NCI-H1930 (cell line): Measurements from ENCODE around the gene CES3.
"Not testable (repeated sequence)": the region's sequence is repeated elsewhere in the genome, so short reads cannot be mapped to it uniquely, and the experiment has no call there.

Experiments used
- DNase-seq, 2 experiments: peaks; one replicate each; lab custom pipeline; 2025; lab: John Stamatoyannopoulos, UW

CES3 gene

DNA sequence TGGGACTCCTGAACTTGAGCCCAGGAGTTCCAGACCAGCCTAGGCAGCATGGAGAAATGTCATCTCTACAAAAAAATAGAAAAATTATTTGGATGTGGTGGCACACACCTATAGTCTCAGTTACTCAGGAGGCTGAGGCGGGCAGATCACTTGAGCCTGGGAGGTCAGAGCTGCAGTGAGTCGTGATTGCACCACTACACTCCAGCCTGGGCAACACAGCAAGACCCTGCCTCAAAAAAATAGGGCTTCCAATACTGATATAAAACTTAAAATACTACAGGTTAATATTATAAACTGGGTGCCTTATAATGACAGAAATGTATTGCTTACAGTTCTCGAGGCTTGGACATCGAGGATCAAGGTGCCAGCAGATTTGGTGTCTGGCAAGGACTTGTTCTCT lies 15.1 kb upstream of the CES3 start:
- no peak for DNase-seq

DNA sequence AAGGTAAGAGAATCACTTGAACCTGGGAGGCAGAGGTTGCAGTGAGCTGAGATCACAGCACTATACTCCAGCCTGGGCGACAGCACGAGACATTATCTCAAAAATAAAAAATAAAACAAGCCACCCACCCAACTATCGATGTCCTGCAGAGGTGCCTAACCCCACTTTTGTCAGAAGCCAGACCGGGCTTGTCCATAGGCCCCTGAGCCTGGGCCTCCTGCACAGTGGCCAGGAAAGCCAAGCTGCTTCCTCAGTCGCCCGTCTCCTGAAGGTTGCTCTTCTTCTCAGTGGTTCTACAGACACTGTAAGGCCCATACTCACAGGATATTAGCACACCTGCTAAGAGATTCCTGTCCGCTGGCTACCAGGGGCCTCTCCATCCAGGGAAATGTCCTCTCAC lies 14.5 kb upstream of the CES3 start:
- DNase-seq = no peak

DNA sequence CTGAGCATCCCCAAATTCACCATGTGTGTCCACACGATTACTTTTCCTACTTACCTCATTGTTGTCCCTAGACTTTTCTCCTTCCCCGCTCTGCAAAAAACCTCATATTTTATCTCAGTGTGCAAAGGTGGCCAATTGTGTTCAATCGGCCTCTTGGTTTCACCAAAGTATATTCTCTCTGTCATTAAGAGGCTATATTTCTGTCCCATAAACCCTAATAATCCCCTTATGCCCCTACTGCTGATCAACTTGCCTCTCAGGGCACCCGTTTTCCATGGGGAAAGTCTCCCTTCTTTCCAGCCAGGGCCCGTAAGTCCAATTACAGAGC lies 14.1 kb upstream of the CES3 start:
- no peak for DNase-seq

DNA sequence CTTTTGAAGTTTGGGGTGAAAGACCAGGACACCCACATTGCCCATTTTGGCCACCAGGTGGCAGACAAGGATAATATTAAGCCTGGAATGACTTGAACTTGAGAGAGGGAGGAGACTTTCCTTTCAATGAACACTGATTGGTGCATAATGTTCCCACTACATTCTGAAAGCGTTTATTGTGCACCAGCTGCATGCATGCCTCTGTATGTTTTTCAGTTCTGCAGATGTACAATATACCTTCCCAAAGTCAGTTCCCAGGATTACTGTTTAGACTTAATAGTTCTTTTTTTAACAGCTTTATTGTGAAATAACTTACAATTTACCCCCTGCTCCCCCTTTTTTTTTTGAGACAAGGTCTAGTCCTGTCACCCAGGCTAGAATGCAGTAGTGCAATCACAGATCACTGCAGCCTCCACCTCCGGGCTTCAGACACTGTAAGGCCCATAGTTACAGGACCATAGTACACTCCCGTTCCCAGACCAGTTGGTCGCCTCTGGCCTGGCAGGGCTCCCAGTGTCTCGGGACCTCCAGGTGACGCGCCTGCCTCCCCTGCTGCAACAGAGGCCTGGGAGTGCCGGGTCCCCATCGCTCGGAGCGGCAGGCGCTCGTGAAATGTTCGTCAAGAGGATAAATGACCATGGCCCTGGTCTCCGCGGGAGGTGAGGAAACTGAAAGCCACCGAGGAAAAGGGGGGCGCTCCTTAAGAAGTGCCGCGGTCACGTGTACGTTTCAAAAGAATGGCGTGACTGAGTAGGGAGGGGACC lies 13.6 kb upstream of the CES3 start:
- DNase-seq = peak; percentile 29 to 48

DNA sequence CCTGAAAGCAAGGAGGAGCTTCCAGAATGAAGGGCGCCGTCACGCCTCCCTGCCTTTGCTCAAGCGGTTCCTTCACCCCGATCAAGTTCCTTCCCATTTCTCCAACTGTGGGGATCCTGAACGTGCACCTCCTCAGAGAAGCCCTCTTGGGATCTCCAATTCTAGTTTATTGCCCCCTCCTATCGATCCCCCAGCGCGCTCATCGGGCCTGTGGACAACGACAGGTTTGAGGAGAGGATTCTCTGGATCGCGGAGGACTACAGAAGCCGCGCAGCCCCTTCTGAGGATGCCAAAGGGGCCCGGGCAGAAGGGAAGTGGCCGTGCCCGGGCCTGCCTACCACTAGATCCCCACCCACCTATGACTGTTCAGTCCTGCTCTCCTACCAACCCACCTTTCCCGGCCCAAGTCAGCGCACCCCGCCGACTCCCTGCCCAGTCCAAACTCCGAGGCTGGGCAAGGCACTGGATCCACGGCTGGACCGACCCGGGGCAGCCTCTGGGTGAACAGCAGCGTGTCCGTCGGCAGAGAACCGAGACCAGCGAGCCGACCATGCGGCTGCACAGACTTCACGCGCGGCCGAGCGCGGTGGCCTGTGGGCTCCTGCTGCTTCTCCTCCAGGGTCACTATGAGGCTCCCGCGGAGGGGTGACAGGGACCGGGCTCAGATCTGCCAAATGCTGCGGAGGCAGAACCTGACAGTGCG lies 12.8 kb upstream of the CES3 start:
- DNase-seq = no peak

DNA sequence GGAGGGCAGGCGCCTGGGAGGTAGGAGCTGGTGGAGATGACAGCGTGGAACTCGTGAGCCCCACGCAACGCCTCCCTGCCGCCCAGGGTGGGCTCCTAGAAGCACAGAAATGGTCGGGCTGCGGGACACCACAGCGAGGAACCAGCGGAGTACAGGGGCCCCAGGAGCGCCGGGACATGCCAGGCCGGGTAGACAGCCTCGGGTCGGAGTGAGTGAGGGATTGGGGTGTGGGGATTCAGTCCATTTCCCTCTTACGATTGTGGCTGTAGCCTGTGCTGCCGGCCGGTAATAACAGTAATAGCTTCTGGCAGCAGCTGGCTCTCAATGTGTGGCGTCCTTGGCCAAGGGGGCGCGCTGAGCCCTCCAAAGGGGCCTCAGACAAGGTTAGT lies 12.2 kb upstream of the CES3 start:
- DNase-seq = no peak

DNA sequence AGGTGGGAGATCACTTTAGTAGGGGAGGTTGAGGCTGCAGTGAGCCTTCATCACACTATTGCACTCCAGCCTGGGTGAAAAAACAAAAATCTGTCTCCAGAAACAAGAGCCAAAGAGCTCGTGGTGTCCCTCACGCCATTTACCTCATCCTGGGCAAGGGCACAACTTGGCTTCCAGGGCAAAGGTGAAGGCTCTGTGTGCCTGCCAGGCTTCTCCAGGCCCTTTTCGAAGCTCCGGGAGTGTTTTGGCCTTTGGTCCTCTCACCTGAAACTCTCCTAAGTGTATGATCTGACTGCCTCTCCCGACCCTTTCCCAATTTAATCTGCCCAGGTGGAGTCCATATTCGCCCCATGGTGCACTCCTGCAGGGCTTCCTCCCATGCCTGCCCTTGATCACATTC lies 11.6 kb upstream of the CES3 start:
- DNase-seq = no peak

DNA sequence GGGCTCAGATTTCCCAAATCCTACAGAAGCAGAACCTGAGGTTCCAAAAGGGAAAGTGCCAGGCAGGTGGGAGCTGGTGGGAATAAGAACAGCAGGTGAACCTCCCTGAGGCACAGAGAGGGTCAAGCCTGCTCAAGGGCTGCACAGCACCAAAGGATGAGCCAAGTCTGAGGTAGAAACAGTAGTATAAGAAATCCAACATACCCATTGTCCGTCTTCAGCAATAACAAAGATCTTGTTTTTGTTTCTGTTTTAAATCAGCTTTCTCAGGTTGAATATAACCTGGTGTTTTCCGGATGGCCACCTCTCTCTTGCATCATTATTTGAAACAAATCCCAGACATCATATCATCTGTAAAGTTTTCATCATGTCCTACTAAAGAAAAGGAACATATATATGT lies 10.6 kb upstream of the CES3 start:
- no peak for DNase-seq

DNA sequence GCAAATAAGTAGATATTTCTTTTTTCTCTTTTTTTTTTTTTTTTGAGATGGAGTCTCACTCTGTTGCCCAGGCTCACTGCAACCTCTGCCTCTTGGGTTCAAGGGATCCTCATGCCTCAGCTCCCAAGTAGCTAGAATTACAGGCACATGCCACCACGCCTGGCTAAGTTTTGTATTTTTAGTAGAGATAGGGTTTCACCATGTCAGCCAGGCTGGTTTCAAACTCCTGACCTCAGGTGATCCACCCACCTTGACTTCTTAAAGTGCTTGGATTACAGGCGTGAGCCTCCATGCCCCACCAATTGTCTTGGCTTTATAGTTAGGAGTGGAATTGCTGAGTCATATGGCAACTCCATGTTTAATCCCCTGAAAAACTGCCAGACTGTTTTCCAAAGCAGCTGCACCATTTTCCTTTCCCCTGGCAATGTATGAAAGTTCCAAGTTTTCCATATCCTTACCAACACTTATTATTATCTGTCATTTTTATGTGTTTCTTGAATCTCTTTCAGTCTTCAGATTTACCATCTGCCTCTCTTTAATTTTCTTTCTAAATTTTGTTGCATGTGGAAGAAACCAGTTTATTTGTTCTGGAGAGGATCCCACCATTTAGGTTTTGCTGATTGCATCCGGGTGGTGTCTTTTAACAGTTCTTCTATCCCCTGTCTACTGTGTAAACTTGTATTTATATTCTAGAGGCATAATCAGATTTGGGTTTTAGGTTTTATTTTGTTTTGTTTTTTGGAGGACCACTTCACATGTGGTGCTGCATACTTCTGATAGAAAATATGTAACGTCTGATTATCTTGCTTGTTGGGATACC lies 9.9 kb upstream of the CES3 start:
- DNase-seq = no peak

DNA sequence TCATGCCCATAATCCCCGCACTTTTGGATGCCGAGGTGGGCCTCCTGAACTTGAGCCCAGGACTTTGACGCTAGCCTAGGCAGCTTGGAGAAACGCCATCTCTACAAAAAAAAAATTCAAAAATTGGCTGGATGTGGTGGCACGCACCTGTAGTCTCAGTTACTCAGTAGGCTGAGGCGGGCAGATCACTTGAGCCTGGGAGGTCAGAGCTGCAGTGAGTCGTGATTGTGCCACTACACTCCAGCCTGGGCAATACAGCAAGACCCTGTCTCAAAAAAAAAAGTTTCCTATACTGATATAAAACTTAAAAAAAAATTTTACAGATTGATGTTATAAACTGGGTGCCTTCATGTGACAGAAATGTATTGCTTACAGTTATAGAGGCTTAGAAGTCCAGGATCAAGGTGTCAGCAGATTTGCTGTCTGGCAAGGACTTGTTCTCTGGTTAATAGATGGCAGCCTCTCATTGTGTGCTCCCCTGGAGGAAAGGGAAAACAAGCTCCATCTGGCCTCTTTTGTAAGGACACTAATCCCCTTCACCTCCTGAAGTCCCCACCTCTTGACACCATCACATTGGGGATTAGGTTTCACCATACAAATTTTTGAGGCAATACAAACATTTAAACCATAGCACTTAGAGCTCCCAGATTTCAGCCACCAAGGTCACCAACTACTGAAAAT lies 8.5 kb upstream of the CES3 start:
- DNase-seq = no peak

DNA sequence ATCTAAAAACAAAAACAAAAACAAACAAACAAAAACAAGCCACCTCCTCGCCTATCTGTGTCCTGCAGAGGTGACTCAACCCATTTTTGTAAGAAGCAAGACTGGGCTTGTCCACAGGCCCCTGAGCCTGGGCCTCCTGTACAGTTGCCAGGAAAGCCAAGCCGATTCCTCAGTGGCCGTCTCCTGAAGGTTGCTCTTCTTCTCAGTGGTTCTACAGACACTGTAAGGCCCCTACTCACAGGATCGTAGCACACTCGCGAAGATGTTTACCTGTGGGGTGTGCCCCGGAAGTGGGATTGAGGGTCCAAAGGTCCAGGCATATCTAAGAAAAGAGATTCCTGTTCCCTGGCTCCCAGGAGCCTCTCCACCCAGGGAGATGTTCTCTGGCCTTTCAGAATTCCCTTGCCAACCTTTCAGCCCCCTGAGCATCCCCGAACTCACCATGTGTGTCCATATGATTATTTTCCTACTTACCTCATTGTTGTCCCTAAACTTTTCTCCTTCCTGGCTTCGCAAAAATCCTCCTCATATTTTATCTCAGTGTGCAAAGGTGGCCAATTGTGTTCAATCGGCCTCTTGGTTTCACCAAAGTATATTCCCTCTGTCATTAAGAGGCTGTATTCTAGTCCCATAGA lies 7.5 kb upstream of the CES3 start:
- no peak for DNase-seq

DNA sequence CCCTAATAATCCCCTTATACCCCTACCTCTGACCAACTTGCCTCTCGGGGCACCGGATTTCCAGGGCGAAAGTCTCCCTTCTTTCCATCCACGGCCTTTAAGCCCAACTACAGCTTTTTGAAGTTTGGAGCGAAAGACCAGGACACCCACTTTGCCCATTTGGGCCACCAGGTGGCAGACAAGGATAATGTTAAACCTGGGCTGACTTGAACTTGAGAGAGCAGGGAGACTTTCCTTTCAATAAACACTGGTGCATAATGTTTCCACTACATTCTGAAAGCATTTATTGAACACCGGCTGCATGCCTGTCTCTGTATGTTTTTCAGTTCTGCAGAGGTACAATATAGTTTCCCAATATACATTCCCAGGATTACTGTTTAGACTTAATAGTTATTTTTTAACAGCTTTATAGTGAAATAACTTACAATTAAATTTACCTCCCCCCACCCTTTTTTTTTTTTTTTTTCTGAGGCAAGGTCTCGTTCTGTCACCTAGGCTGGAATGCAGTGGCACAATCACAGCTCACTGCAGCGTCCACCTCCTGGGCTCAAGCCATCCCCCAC lies 6.9 kb upstream of the CES3 start:
- DNase-seq = peak; percentile 5 to 47

DNA sequence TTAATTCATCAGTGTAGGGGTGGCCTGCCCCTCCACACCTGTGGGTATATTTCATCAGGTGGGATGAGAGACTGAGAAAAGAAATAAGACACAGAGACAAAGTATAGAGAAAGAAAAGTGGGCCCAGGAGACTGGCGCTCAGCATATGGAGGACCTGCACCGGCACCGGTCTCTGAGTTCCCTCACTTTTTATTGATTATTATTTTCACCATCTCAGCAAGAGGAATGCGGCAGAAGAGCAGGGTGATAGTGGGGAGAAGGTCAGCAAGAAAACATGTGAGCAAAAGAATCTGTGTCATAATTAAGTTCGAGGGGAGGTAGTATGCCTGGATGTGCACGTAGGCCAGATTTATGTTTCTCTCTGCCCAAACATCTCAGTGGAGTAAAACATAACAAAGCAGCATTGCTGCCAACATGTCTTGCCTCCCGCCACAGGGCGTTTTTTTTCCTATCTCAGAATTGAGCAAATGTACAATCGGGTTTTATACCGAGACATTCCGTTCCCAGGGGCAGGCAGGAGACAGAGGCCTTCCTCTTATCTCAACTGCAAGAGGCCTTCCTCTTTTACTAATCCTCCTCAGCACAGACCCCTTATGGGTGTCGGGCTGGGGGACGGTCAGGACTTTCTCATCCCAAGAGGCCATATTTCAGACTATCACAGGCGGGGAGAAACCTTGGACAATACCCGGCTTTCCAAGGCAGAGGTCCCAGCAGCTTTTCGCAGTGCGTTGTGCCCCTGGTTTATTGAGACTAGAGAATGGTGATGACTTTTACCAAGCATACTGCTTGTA lies 5.5 kb upstream of the CES3 start:
- not testable (repeated sequence) for DNase-seq

DNA sequence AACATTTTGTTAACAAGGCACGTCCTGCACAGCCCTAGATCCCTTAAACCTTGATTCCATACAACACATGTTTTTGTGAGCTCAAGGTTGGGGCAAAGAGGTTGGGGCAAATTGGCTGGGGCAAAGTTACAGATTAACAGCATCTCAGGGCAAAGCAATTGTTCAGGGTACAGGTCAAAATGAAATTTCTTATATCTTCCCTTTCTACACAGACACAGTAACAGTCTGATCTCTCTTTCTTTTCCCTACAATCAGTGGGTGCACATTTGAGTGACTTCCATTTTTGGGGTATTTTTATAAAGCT lies 5.0 kb upstream of the CES3 start:
- DNase-seq = not testable (repeated sequence)

DNA sequence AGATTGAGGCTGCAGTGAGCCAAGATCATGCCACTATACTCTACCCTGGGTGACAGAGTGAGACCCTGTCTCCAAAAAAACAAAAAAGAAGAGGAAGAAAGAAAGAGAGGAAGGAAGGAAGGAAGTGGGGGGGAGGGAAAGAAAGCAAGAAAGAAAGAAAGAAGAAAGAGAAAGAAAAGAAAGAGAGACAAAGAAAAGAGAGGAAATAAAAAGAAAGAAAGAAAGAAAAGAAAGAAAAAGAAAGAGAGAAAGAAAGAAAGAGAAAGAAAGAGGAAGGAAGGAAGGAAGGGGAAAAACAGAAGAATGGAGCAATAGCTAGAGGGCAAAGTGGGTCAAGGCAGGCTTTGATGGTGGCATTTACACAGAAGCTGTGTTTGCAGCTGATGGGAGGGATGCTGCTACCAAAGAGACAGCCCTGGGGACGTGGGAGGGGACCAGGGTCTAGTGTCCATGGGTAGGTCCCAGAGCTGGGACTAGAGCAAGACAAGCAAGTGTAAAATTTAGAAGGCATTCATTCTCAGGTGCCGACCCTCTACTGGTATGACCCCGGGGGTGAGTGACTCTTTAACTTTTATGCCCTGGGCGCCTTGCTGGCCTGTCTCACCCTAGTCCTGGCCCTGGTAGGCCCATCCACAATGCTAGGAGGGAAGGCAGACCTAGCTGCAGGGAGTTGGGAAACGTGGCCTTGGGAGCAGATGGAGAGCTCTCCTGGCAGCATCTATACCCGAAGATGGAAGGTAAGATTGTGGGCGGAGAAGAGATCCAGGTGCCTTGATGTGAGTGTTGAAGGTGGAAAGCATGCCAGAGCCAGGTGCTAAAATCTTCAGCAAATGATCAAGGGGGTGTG lies 2.0 kb upstream of the CES3 start:
- no peak for DNase-seq

DNA sequence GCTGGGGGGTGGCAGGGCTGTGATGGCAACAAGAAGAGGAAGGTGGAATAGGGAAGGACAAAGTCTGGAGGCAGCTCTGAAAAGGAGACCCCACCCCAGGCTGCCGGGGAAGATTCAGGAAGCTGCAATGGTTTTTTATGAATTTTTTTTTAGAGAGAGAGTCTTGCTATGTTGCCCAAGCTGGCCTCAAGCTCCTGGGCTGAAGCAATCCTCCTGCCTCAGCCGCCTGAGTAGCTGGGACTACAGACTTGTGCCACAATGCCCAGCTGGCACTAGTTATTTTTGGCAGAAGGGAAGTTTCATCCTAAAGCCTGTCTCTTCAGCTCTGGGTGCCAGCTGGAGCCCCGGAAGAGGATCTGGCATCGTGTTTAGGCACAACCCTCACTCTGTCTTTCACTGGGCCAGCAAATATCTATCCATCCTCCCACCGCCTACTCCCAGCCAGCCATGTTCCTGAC lies 1.3 kb upstream of the CES3 start:
- no peak for DNase-seq

DNA sequence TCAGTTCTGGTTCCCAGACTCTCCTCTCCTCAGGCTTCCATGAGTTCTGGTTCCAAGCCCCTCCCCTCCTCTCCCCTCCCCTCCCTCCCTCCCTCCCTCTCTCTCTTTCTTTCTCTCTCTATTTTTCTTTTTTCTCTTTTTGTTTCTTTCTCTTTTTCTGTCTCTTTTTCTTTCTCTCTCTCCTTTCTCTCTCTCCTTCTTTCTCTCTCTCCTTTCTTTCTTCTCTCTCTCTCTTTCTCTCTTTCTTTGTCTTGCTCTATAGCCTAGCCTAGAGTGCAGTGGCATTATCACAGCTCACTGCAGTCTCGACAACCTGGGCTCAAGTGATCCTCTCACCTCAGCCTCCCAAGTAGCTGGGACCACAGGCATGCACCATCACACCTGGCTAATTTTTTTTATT lies 796 bp upstream of the CES3 start:
- no peak for DNase-seq

DNA sequence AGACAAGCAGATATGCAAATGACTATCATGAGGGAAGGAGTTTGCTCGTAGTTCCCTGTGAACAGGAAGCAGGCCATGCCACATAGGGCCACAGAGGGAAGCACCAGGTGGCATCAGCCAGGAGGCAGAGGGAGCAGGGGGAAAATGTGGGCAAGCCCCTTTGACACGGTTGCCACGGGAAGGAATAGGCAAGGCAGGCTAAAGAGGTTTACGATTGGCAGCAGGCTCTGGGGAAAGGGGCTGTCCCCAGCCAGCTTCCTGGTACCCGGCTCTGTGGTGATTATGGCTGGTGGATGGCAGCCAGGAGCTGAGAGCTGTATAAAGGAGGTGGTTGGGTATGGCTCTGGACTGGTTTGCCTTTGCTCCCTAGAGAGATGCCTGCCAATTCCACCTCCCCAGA lies 848 bp downstream of the CES3 start:
- no peak for DNase-seq

DNA sequence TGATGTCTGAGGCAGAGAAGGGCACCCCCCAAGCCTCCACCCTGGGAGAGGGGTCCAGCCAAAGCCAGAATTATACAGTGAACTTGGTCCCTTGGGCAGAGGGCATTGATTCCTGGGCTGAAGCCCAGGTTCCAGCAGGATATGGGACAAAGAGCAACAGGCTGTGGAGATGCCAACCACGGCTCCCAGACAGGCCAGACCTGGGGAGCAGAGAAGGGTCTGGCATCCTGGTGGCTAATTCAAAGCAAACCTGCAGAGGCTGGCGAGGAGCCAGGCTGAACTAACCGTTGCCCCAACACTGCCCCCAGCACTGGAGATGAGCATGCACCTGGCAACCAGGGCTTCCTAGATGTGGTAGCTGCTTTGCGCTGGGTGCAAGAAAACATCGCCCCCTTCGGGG lies 3.0 kb downstream of the CES3 start:
- DNase-seq = no peak

DNA sequence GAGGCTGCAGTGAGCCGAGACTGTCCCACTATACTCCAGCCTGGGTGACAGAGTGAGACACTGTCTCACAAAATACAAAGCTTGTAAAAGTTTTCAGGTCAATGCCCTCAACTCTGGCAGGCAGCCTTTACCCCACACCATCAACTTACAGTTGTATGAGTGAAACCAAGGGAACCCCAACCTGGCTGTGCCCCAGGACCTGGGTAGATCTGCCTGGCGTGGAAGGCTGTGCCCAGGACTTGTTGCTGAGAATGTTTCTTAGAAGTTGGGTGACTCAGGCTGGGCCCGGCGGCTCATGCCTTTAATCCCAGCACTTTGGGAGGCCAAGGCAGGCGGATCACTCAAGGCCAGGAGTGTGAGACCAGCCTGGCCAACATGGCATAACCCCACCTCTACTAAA lies 7.8 kb downstream of the CES3 start:
- DNase-seq = no peak
